Chondrocyte (in vitro differentiated cells): ENCODE results near the gene CYSRT1. TPM values are rescaled to one million over a fixed set of nuclear protein-coding genes. Genes with fewer than 3 reads are reported as not detected.
"Not testable (repeated sequence)": the region's sequence is repeated elsewhere in the genome, so short reads cannot be mapped to it uniquely, and the experiment has no call there.

ENCODE experiments used
- DNase-seq: peaks from one replicate; pipeline ENCODE4 v3.0.0; 2021; ENCODE audit warnings: mixed read lengths, low spot score
- H3K27ac Mint-ChIP-seq: one replicate; pipeline ENCODE4 v1.8.0; 2021; ENCODE audit warnings: mild to moderate bottlenecking, moderate library complexity, mixed read lengths; ENCODE audit not compliant: unreplicated experiment
- H3K27me3 Mint-ChIP-seq: 2 replicates; pipeline ENCODE4 v1.8.0; 2021; ENCODE audit warnings: low read depth, mixed read lengths
- H3K36me3 Mint-ChIP-seq: 2 replicates; pipeline ENCODE4 v1.8.0; 2021; ENCODE audit warnings: low read depth, mixed read lengths
- H3K4me1 Mint-ChIP-seq: 2 replicates; pipeline ENCODE4 v1.8.0; 2021; ENCODE audit warnings: low read depth, mild to moderate bottlenecking, mixed read lengths
- H3K4me3 Mint-ChIP-seq: one replicate; pipeline ENCODE4 v1.8.0; 2021; ENCODE audit warnings: mild to moderate bottlenecking, moderate library complexity, mixed read lengths; ENCODE audit not compliant: unreplicated experiment
- H3K9me3 Mint-ChIP-seq: 2 replicates; pipeline ENCODE4 v1.8.0; 2021; ENCODE audit warnings: low read depth, mixed read lengths
- CTCF ChIP-seq: fragments of 200-600 bp; sonication (generic); IDR thresholded peaks from 2 replicates; pipeline ENCODE4 v1.5.0; 2021; ENCODE audit warnings: antibody characterized with exemption, mild to moderate bottlenecking, moderate library complexity
- total RNA-seq: library from RNA; stranded (reverse); gene quantifications from 3 replicates; pipeline ENCODE4 v1.2.1, GENCODE V29; 2021

The CYSRT1 gene
- total RNA-seq, 1 donor from 2014 or later, result 0.92 TPM

DNA sequence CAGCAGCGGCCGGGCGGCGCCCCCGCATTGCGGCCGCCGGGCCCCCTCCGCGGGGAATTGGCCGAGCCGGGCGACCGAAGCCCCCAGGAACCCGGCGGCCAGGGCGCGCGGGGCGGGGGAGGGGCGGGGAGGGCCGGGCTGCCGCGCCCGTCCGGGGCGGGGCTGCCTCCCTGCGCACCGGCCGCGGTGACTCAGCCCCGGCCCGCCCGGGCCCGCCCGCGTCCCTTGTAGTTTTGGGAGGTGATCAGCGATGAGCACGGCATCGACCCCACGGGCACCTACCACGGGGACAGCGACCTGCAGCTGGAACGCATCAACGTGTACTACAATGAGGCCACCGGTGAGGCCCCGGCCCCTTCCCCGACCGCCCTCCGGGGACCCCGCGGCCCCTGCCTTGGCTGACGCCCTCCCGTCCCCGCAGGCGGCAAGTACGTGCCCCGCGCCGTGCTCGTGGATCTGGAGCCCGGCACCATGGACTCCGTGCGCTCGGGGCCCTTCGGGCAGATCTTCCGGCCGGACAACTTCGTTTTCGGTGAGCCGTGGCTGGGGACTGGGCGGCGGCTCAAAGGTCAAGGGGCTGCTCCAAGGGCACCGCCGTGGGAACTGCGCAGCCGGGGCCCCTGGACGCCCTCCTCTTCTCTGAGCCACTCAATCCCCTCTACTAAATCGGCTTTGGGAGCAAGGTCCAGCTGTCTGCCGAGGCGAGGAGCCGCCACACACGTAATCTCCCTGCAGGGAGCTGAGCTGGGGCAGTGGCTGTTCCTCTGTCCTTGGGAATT is 16.7 kb downstream of the CYSRT1 start:
- no peak for TF ChIP-seq CTCF
- no peaks in the 10 kb centered on the region for H3K9me3 Mint-ChIP-seq
- DNase-seq, result no peak
- H3K4me3 Mint-ChIP-seq, result peak overlapping the region; percentile 78
- peaks cover 10% of the 10 kb centered on the region for H3K36me3 Mint-ChIP-seq
- H3K27ac Mint-ChIP-seq, result peak overlapping the region; percentile 57
- no peaks in the 10 kb centered on the region for H3K27me3 Mint-ChIP-seq
- H3K4me1 Mint-ChIP-seq, result peaks cover 30% of the 10 kb centered on the region

DNA sequence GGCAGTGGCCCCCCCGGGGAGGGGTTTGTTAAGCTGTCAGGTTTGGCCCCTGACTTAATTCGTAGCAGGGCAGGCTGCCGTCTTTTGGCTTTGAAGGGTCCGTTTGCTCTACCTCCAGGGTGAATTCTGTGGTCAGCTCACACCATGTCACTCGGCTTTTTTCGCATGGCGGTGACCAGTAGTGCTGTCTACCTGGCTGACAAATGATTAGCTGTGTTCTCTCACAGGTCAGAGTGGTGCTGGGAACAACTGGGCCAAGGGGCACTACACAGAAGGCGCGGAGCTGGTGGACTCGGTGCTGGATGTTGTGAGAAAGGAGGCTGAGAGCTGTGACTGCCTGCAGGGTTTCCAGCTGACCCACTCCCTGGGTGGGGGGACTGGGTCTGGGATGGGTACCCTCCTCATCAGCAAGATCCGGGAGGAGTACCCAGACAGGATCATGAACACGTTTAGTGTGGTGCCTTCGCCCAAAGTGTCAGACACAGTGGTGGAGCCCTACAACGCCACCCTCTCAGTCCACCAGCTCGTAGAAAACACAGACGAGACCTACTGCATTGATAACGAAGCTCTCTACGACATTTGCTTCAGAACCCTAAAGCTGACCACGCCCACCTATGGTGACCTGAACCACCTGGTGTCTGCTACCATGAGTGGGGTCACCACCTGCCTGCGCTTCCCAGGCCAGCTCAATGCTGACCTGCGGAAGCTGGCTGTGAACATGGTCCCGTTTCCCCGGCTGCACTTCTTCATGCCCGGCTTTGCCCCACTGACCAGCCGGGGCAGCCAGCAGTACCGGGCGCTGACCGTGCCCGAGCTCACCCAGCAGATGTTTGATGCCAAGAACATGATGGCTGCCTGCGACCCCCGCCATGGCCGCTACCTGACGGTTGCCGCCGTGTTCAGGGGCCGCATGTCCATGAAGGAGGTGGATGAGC is 17.6 kb downstream of the CYSRT1 start:
- no peaks in the 10 kb centered on the region for H3K9me3 Mint-ChIP-seq
- no peaks in the 10 kb centered on the region for H3K27me3 Mint-ChIP-seq
- H3K4me1 Mint-ChIP-seq, result peaks cover 30% of the 10 kb centered on the region
- H3K36me3 Mint-ChIP-seq, result peaks cover 10% of the 10 kb centered on the region
- TF ChIP-seq CTCF, result no peak
- no peak for DNase-seq
- H3K4me3 Mint-ChIP-seq, result peak overlapping the region; percentile 76
- H3K27ac Mint-ChIP-seq, result peak overlapping the region; percentile 57

DNA sequence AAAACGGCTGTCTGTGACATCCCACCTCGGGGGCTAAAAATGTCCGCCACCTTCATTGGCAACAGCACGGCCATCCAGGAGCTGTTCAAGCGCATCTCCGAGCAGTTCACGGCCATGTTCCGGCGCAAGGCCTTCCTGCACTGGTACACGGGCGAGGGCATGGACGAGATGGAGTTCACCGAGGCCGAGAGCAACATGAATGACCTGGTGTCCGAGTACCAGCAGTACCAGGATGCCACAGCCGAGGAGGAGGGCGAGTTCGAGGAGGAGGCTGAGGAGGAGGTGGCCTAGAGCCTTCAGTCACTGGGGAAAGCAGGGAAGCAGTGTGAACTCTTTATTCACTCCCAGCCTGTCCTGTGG is 18.3 kb downstream of the CYSRT1 start:
- not testable (repeated sequence) for H3K4me3 Mint-ChIP-seq, H3K27ac Mint-ChIP-seq, H3K9me3 Mint-ChIP-seq, H3K27me3 Mint-ChIP-seq, DNase-seq
- peaks cover 10% of the 10 kb centered on the region for H3K36me3 Mint-ChIP-seq
- peaks cover 30% of the 10 kb centered on the region for H3K4me1 Mint-ChIP-seq

- Mint-ChIP-seq H3K36me3 (peaks cover 10% of the 10 kb centered on the region), H3K27ac (peak overlapping the region; percentile 59), H3K9me3 (no peaks in the 10 kb centered on the region), H3K4me3 (peak overlapping the region; percentile 31), H3K27me3 (no peaks in the 10 kb centered on the region), H3K4me1 (peaks cover 29% of the 10 kb centered on the region)
- no peak for DNase-seq
- no peak for TF ChIP-seq CTCF
Observed at GRCh38 chr9:137243626-137244485, 18.9 kb downstream of the CYSRT1 start.

DNA sequence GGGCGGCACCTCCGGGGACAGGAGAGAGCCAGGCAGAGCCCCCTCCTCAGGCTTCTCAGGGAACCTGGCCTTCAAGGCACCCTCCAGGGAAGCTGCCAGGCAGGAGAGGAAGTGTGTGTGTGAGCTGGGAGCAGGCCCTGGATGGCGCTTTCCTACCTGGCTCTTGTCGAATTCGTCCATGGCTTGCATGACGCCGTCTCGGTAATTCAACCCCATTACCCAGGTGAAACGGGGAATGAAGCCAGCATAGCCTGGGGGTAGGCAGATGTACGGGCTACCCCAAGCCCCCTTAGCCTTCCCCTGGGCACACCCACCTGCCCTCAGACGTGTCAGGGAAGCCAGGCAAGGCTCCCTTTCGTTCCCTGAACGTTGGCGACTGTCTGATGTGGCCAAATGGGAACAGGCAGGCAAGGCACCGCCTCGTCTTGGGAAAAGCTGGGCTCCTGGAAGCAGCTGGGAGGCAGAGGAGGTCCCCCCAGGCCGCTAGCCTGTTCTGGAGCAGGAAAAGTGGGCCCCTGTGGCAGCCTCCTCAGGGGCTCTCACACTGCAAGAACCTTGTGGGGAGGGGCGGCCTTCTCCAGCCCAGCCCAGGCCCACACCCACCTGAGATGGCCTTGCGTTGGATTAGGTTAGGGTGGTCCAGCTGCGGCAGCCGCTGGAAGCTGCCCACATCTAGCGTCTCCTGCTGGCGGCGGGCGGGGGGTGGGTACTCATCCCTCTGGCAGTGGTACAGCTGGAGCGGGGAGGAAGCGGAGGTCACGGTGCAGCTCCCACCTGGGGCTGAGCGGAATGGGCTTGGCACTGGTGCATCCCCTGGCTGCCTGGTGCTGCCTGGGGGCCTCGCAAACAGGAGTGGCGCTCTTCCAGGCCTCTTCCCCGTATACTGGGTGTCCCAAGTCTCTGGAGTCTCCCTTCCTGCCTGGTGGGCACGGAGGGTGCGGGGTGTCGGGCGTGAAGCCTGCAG is 19.8 kb downstream of the CYSRT1 start:
- no peak for DNase-seq
- peaks cover 10% of the 10 kb centered on the region for H3K36me3 Mint-ChIP-seq
- H3K27ac Mint-ChIP-seq, result no peak overlapping the region
- H3K27me3 Mint-ChIP-seq, result no peaks in the 10 kb centered on the region
- peaks cover 22% of the 10 kb centered on the region for H3K4me1 Mint-ChIP-seq
- H3K9me3 Mint-ChIP-seq, result no peaks in the 10 kb centered on the region
- TF ChIP-seq CTCF, result no peak
- H3K4me3 Mint-ChIP-seq, result no peak overlapping the region
